ENCODE data around the gene EBF3.

The EBF3 gene

DNA sequence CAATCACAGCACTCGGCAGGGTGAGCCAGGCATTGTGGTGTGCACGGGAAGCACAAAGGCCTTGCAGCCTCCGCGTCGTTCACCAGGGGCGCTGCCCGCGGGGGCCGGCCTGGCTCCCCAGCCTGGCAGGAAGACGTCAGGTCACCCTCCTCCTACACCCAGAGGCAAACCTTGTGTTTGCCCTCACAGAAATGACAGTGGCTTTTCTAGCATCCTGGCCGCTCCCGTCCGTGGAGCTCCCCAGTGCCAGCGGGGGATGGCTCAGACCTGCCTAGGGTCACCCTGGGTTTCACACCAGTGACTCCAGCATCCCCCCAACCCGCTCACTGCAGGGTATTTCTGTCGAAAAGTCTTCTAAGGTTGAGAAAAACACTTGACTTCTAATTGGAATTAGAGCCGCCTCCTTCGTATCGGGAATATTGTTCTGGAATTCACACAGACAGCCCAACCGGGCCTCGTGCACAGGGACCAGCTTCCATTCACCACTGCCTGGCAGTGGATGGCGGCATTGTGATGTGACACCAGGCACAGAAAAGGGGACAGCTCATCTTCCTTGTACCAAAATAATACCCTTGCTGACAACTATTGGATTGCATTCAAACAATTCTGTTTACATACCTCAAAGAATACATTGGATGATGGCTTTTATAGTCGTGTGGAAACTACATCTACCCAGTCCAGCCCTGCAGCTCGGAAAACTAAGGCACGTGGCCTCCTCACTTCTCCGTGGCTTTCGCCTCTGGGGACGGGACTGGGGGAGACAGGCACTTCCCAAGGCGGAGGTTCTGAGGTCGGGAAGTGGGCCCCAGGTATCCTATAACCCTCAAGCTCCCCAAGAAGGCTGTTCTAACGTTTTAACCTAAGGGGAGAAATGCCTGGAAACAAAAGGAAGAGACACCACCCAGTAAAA lies 109.0 kb downstream of the EBF3 start:
- Histone ChIP-seq H3K36me3 (ENCODE audit: control insufficient read depth, insufficient read depth, low read length) (no peaks in the 10 kb centered on the region), H3K9me3 (ENCODE audit: control insufficient read depth, low read length) (no peaks in the 10 kb centered on the region), H3K4me3 (ENCODE audit: extremely low read depth, insufficient read depth, low read length, poor library complexity, severe bottlenecking) (no peak overlapping the region), H3K27ac (ENCODE audit: low read depth, low read length, severe bottlenecking) (no peak overlapping the region), H3K4me1 (ENCODE audit: control insufficient read depth, insufficient read depth, low read length, poor library complexity, severe bottlenecking) (no peaks in the 10 kb centered on the region)
- WGBS, 2 experiments (ENCODE audit: insufficient coverage in 2 of 2) = 93% methylated on average over 23 to 26 of the region's 31 CpGs

DNA sequence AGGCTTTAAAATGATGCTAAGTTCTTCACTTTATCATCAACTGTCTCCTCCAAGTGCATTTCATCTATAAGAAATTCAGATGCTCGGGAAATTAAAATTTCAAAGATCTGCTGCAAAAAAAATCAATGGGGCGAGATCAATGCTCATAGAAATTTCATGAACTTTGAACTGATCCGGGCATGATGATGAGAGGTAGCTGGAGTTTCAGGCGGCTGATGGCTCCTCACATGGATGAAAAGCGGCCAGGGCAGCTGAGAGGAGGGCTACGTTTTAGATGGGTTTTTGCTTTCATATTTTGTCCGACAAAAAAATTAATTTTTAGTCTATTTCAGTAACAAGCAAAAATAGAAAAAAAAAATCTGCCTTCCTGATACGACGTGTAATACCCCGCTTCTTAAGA lies 109.9 kb downstream of the EBF3 start:
- 78 to 85% methylated on average over 8 of the region's 10 CpGs for WGBS, 2 experiments (ENCODE audit: insufficient coverage in 2 of 2)
- Histone ChIP-seq H3K36me3 (ENCODE audit: control insufficient read depth, insufficient read depth, low read length) (no peaks in the 10 kb centered on the region), H3K27ac (ENCODE audit: low read depth, low read length, severe bottlenecking) (no peak overlapping the region), H3K4me3 (ENCODE audit: extremely low read depth, insufficient read depth, low read length, poor library complexity, severe bottlenecking) (no peak overlapping the region), H3K9me3 (ENCODE audit: control insufficient read depth, low read length) (no peaks in the 10 kb centered on the region), H3K4me1 (ENCODE audit: control insufficient read depth, insufficient read depth, low read length, poor library complexity, severe bottlenecking) (no peaks in the 10 kb centered on the region)

DNA sequence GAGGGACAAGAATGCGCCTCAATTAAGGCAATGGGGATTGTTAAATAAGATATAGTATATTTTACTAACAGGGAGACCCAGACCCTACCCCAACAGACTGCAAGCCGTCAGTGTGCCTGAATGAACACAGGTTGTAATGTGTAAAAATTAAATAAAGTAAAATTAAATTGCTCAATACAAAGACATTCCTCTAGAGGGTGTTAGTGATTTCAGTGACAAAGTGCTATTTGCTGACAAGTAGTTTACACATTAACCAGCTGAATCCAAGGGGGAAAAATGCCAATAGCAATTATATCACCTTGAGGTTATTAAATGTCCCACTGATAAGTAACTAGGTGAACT lies 110.5 kb downstream of the EBF3 start:
- no peaks in the 10 kb centered on the region for H3K9me3 ChIP-seq (ENCODE audit: control insufficient read depth, low read length)
- WGBS, 2 experiments (ENCODE audit: insufficient coverage in 2 of 2) = no CpG with 5 or more reads among the region's 2 CpGs
- H3K4me3 ChIP-seq (ENCODE audit: extremely low read depth, insufficient read depth, low read length, poor library complexity, severe bottlenecking) = no peak overlapping the region

DNA sequence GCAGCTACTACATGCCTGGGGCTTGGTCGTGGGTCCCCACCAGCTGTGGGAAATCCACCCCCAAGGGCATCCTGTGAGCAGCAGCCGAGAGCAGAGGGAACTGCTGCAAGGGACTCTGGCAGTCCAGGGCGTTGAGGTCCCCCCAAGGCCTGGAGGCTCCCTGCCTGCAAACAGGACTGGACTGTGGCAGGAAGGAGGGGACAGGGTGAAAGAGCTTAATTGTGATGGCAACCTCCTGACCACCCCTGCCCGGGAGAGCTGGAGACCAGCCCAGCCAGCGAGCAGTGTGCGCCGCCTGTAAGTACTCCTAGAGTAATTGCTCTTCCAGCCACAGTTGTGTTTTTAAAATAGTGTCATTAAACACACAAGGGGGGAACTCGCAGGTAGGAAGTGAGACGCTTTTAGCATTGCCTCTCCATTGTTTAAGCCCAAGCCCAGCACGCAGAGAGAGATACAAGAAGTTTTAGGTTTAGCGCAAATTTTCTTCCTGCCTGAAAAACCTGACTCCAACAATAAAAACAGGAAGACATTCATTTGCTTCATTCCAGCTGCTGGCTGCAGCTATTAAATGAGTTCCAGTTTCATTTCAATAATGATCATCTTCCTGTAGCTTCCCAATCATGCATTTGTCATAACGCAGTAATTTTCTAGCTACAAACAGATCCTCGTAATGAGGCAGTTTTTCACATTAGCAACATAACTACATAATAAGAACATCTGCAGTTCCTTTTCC lies 111.1 kb downstream of the EBF3 start:
- whole genome bisulfite sequencing, 2 experiments (ENCODE audit: insufficient coverage in 2 of 2) = 79 to 84% methylated on average over 8 to 10 of the region's 13 CpGs
- Histone ChIP-seq H3K4me3 (ENCODE audit: extremely low read depth, insufficient read depth, low read length, poor library complexity, severe bottlenecking) (no peak overlapping the region), H3K36me3 (ENCODE audit: control insufficient read depth, insufficient read depth, low read length) (no peaks in the 10 kb centered on the region), H3K4me1 (ENCODE audit: control insufficient read depth, insufficient read depth, low read length, poor library complexity, severe bottlenecking) (no peaks in the 10 kb centered on the region), H3K9me3 (ENCODE audit: control insufficient read depth, low read length) (no peaks in the 10 kb centered on the region), H3K27ac (ENCODE audit: low read depth, low read length, severe bottlenecking) (no peak overlapping the region)

More for the DNA sequence above, 110.5 kb downstream of the EBF3 start:
- Histone ChIP-seq H3K36me3 (ENCODE audit: control insufficient read depth, insufficient read depth, low read length) (no peaks in the 10 kb centered on the region), H3K27ac (ENCODE audit: low read depth, low read length, severe bottlenecking) (no peak overlapping the region), H3K4me1 (ENCODE audit: control insufficient read depth, insufficient read depth, low read length, poor library complexity, severe bottlenecking) (no peaks in the 10 kb centered on the region)

DNA sequence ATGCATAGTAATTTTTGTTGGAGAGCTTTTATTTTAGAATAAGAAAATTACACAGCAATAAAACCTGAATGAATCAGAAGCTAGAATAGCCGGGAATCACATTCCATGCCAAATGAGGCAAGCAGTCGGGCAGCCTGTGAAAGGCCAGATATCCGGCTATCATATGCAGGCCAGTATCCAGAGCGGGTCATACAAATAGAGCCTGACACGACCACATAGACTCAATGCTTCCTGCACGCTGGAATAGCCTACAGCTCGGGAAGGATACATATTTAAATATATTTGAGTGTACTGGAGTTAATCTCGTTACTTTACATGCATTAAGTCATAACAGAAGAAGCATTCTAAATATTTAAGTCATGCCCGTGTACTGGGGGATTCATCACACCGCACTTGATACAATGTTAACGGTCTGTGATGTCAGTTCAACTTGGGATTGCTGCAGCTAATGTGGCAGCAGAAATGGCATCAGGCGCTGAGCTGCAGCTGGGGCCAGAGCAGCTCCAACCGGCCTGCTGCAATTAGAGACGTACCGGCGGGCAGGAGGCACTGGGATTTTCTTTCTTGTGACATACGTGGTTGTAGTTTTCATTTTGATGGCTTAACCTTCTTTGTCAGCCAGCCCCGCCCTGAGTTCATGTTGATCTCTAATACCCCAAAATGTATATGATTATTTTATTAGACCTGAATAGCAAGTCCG lies 112.0 kb downstream of the EBF3 start:
- Histone ChIP-seq H3K4me1 (ENCODE audit: control insufficient read depth, insufficient read depth, low read length, poor library complexity, severe bottlenecking) (no peaks in the 10 kb centered on the region), H3K4me3 (ENCODE audit: extremely low read depth, insufficient read depth, low read length, poor library complexity, severe bottlenecking) (no peak overlapping the region), H3K36me3 (ENCODE audit: control insufficient read depth, insufficient read depth, low read length) (no peaks in the 10 kb centered on the region), H3K27ac (ENCODE audit: low read depth, low read length, severe bottlenecking) (no peak overlapping the region), H3K9me3 (ENCODE audit: control insufficient read depth, low read length) (no peaks in the 10 kb centered on the region)
- WGBS, 2 experiments (ENCODE audit: insufficient coverage in 2 of 2) = 91 to 95% methylated on average over 11 to 14 of the region's 19 CpGs

DNA sequence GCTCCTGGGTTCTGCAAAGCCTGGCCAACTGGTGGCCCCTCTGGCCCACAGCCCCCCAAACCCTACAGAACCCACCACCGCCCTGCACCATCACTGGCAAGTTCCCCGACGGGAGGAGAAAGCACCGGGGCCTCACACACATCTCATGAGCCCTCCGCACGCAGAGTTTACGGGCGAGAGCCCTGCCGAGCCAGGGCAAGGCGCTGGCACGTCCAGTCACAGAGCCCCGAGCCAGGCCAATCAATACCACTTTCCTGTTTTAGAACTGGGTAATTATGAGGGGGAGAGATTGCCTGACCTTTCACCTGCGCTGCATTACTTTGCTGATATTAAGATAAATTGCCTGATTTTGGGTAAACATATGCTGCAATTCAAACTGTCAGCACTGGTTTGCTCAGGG lies 113.3 kb downstream of the EBF3 start:
- WGBS, 2 experiments (ENCODE audit: insufficient coverage in 2 of 2) = 91 to 92% methylated on average over 10 to 11 of the region's 13 CpGs
- no peaks in the 10 kb centered on the region for H3K4me1 ChIP-seq (ENCODE audit: control insufficient read depth, insufficient read depth, low read length, poor library complexity, severe bottlenecking)
- H3K4me3 ChIP-seq (ENCODE audit: extremely low read depth, insufficient read depth, low read length, poor library complexity, severe bottlenecking) = no peak overlapping the region
- H3K27ac ChIP-seq (ENCODE audit: low read depth, low read length, severe bottlenecking) = no peak overlapping the region
- no peaks in the 10 kb centered on the region for H3K9me3 ChIP-seq (ENCODE audit: control insufficient read depth, low read length)
- H3K36me3 ChIP-seq (ENCODE audit: control insufficient read depth, insufficient read depth, low read length) = no peaks in the 10 kb centered on the region

DNA sequence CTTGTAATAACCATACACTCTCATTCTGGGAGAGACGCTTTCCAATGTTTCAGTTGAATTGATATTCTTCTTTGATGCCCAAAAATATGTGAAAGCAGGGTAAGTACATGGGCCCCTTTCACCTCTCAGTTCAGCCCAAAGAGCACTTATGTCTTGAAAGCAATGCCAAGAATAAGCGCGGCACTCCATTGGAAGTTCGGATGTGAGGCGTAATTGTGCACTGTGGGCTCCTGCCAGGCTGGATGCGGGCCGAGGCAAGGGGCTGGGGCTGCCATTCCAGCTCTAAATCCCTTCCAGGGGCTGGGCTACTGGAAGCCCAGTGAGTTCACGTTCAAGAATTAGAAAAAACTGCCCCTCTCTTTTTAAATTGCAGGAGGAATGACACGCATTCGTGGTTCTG lies 113.8 kb downstream of the EBF3 start:
- 91 to 96% methylated on average over 9 of the region's 10 CpGs for WGBS, 2 experiments (ENCODE audit: insufficient coverage in 2 of 2)
- Histone ChIP-seq H3K36me3 (ENCODE audit: control insufficient read depth, insufficient read depth, low read length) (no peaks in the 10 kb centered on the region), H3K4me3 (ENCODE audit: extremely low read depth, insufficient read depth, low read length, poor library complexity, severe bottlenecking) (no peak overlapping the region), H3K9me3 (ENCODE audit: control insufficient read depth, low read length) (no peaks in the 10 kb centered on the region), H3K4me1 (ENCODE audit: control insufficient read depth, insufficient read depth, low read length, poor library complexity, severe bottlenecking) (no peaks in the 10 kb centered on the region), H3K27ac (ENCODE audit: low read depth, low read length, severe bottlenecking) (no peak overlapping the region)

DNA sequence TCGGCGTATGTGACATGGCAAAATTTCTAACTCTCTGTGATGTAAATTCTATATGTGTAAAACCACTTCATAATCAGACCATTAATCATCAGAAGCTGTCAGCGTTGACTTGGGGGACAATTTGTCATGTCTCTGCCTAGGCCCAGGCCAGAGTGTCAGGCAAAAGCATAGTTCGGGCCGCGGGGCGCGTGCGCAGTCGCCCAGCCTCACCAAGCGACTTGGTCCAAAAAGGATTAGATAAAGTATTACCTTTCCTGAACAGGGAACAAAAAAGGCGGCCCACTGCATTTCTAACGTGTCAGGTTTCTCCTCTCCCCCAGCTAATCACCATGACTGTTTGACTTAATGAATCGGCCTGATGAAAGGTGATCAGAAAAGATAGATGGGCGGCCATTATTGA lies 114.2 kb downstream of the EBF3 start:
- Histone ChIP-seq H3K4me1 (ENCODE audit: control insufficient read depth, insufficient read depth, low read length, poor library complexity, severe bottlenecking) (no peaks in the 10 kb centered on the region), H3K27ac (ENCODE audit: low read depth, low read length, severe bottlenecking) (no peak overlapping the region), H3K4me3 (ENCODE audit: extremely low read depth, insufficient read depth, low read length, poor library complexity, severe bottlenecking) (no peak overlapping the region), H3K9me3 (ENCODE audit: control insufficient read depth, low read length) (no peaks in the 10 kb centered on the region), H3K36me3 (ENCODE audit: control insufficient read depth, insufficient read depth, low read length) (no peaks in the 10 kb centered on the region)
- 95% methylated on average over 11 to 12 of the region's 15 CpGs for WGBS, 2 experiments (ENCODE audit: insufficient coverage in 2 of 2)

DNA sequence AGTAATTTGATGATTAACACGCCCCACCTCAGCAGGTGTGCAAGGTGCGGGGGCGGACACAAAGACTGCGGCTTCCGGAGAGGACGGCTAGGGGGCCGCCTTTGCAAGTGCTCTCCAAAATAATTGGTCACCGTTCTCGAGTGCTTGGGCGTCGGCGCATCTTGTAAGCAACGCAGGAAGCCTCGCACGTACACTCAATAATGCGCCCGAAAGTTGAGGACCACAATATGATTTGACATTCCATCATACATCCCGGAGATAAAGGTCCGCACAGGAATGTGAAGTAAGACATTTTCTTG lies 114.7 kb downstream of the EBF3 start:
- H3K4me1 ChIP-seq (ENCODE audit: control insufficient read depth, insufficient read depth, low read length, poor library complexity, severe bottlenecking) = no peaks in the 10 kb centered on the region
- H3K36me3 ChIP-seq (ENCODE audit: control insufficient read depth, insufficient read depth, low read length) = no peaks in the 10 kb centered on the region
- H3K27ac ChIP-seq (ENCODE audit: low read depth, low read length, severe bottlenecking) = no peak overlapping the region
- H3K4me3 ChIP-seq (ENCODE audit: extremely low read depth, insufficient read depth, low read length, poor library complexity, severe bottlenecking) = no peak overlapping the region
- no peaks in the 10 kb centered on the region for H3K9me3 ChIP-seq (ENCODE audit: control insufficient read depth, low read length)
- WGBS, 2 experiments (ENCODE audit: insufficient coverage in 2 of 2) = 91 to 97% methylated on average over 19 of the region's 19 CpGs

DNA sequence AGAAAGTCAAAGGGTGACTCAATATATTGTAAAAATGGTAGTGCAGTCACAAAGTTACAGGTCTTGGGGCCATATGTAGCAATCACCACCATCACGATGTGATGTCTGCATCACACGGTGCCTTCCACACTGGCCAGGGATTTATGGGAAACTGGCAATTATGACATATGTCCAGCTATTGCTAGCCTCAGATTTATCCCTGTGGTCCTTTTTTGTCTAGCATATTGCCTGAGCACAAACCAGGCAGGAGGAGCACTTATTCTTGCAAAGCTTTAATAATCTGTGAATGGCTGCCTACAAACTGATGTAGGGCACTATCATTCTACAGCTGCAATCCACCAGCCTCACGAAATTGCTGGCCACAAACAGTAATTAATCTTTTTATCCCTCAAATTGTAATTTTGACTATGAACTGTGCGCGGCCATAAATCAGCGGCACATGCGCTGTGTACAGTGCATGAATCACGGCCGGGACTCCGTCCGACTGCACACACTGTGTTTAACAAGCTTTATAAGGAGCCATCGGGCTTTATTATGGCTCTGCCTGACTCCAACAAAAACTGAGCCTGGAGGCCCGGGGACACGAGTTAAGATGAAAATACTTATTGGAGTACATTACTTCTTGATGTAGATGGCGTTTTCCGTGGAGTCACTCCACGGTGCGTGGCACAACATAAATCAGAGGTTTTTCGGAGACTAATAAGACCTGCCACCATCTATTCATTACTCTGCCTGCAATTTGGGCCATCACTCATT lies 115.2 kb downstream of the EBF3 start:
- 96 to 97% methylated on average over 17 to 18 of the region's 19 CpGs for WGBS, 2 experiments (ENCODE audit: insufficient coverage in 2 of 2)
- Histone ChIP-seq H3K36me3 (ENCODE audit: control insufficient read depth, insufficient read depth, low read length) (no peaks in the 10 kb centered on the region), H3K9me3 (ENCODE audit: control insufficient read depth, low read length) (no peaks in the 10 kb centered on the region), H3K4me1 (ENCODE audit: control insufficient read depth, insufficient read depth, low read length, poor library complexity, severe bottlenecking) (no peaks in the 10 kb centered on the region), H3K4me3 (ENCODE audit: extremely low read depth, insufficient read depth, low read length, poor library complexity, severe bottlenecking) (no peak overlapping the region), H3K27ac (ENCODE audit: low read depth, low read length, severe bottlenecking) (no peak overlapping the region)

Measured in mesodermal cell (in vitro differentiated cells).